Tibial artery (tissue), 4 donors: Measurements from ENCODE around the gene OTOP2.
A peak's percentile ranks its signal among the peaks of the same experiment; 100 is the strongest.

Experiments
- DNase-seq, 2 donors: peaks; one replicate each; pipeline ENCODE4 v3.0.0-alpha.2; 2019
- H3K27ac ChIP-seq, 2 donors: fragments of 200-600 bp; sonication (generic) in 1 of 2; 1 replicate in 1 of 2; 2 replicates in 1 of 2; pipeline ENCODE4 v1.5.1; 2018 to 2019; ENCODE audit warnings: mild to moderate bottlenecking in 1 of 2
- H3K27me3 ChIP-seq, 2 donors: fragments of 200-600 bp; sonication (generic) in 1 of 2; one replicate each; pipeline versions ENCODE4 v1.5.1 to v1.6.0; 2016 to 2019
- H3K36me3 ChIP-seq, 3 donors: fragments of 200-600 bp; sonication (generic) in 2 of 3; one replicate each; pipeline ENCODE4 v1.5.1; 2016 to 2019; ENCODE audit warnings: mild to moderate bottlenecking in 2 of 3
- H3K4me1 ChIP-seq, 4 donors: fragments of 200-600 bp; sonication (generic) in 2 of 4; 1 replicate in 3 of 4; 2 replicates in 1 of 4; pipeline ENCODE4 v1.5.1; 2016 to 2019
- H3K4me3 ChIP-seq, 2 donors: fragments of 200-600 bp; sonication (generic) in 1 of 2; 1 replicate in 1 of 2; 2 replicates in 1 of 2; pipeline ENCODE4 v1.5.1; 2018 to 2019; ENCODE audit warnings: mild to moderate bottlenecking in 2 of 2
- H3K9me3 ChIP-seq, 3 donors: fragments of 200-600 bp; sonication (generic) in 1 of 3; one replicate each; pipeline ENCODE4 v1.5.1; 2016 to 2019
- intact Hi-C: fragments of 100-400 bp; cut with DNase I; formaldehyde crosslinking; loops from one replicate; pipeline ENCODE4 v1.15.0; 2023; ENCODE audit warnings: low total_unique reads
- TF ChIP-seq, protein P1 (sequence below), 2 experiments: fragments of 200-600 bp in 1 of 2; fragments of 450-650 bp in 1 of 2; IDR thresholded peaks; one replicate each; pipeline ENCODE4 v1.5.1; 2017 to 2019; ENCODE audit warnings: antibody characterized with exemption in 2 of 2, mild to moderate bottlenecking in 1 of 2, moderate library complexity in 1 of 2

OTOP2 gene

DNA sequence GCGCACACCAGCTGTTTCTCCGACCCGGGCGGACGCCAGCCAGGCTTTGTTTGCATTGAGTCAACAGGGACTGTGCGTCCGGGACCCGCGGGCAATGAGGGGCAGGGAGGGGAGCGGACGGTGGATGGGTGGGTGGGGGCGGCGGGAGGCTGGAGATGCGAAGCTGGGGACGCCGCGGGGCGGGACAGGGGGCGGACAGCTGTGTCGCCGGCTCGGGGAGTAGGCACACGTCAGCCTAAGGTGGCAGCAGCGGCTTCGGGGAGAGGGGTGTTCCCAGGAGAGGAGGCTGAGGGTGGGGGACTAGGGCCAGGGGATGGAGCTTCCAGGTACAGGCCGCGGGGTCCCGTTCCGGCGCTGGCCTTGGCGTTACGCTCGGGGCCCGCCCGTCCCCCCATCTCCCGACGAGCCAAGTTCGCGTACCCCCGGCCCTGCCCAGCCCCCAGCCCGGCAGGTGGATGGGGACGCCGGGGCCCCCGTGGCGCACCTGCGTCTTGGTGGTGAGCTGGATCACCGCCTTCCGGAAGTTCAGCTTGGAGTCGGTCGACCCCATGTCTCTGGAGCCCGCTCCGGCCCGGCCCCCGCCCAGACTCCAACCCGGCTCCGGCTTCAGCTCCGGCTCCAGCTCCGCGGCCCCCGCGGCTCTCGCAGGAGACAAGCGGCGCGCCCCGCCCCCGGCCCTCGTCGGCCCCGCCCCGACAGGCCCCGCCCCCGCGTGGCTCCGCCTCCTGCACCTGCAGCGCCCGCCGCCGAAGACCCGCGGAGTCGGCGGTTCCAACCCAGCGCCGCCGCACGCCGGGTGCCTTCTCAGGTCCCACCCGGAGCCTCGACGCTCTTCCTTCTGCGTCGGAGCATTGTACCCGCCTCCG lies 48.3 kb downstream of the OTOP2 start, which contains the start of gene HID1:
HID1 (minus strand) TSS at position 653 of the 866 bp plus-strand sequence; CDS start at position 550, 103 bp downstream.
- DNase-seq, result no peak
- H3K4me3 ChIP-seq, result peak within 1 kb of the TSS; percentile 55 to 72
- peaks cover 0 to 29% (median 17%) of the 10 kb centered on the region in 4 donors for H3K4me1 ChIP-seq
- peaks cover 0 to 44% of the 10 kb centered on the region in 2 donors for H3K27me3 ChIP-seq
- intact Hi-C loops, result no loop called here
- H3K27ac ChIP-seq, result peak within 1 kb of the TSS in 1 of 2 donors; percentile 32
- no peaks in the 10 kb centered on the region for H3K36me3 ChIP-seq
- H3K9me3 ChIP-seq, result no peaks in the 10 kb centered on the region
- TF ChIP-seq, protein P1, sequence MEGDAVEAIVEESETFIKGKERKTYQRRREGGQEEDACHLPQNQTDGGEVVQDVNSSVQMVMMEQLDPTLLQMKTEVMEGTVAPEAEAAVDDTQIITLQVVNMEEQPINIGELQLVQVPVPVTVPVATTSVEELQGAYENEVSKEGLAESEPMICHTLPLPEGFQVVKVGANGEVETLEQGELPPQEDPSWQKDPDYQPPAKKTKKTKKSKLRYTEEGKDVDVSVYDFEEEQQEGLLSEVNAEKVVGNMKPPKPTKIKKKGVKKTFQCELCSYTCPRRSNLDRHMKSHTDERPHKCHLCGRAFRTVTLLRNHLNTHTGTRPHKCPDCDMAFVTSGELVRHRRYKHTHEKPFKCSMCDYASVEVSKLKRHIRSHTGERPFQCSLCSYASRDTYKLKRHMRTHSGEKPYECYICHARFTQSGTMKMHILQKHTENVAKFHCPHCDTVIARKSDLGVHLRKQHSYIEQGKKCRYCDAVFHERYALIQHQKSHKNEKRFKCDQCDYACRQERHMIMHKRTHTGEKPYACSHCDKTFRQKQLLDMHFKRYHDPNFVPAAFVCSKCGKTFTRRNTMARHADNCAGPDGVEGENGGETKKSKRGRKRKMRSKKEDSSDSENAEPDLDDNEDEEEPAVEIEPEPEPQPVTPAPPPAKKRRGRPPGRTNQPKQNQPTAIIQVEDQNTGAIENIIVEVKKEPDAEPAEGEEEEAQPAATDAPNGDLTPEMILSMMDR (IDR thresholded peaks at IDR 0.05), result no peak

DNA sequence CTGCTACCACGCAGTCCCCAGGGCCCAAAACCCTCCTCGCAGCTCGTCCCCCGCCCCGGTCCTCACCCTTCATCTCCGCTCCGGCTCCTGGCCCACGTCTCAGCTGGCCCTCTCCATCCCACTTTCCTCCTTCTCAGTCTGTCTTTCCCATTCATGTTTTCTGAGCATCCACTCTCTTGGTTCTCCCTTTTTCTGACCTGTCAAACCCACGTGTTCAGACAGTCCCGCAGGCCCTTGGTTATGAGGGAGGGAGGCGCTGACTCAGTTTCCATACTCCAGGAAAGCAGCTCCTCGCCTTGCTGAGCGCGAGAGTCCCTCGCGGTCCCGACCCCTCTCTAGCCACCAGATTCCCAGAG lies 48.9 kb downstream of the OTOP2 start:
- H3K9me3 ChIP-seq, result no peaks in the 10 kb centered on the region
- no peak overlapping the region for H3K27ac ChIP-seq
- no peak for DNase-seq
- intact Hi-C loops, result no loop called here
- H3K27me3 ChIP-seq, result peaks cover 0 to 44% of the 10 kb centered on the region in 2 donors
- no peaks in the 10 kb centered on the region for H3K36me3 ChIP-seq
- peaks cover 0 to 29% (median 17%) of the 10 kb centered on the region in 4 donors for H3K4me1 ChIP-seq
- H3K4me3 ChIP-seq, result peak overlapping the region; percentile 55 to 72
- TF ChIP-seq, protein P1 (IDR thresholded peaks at IDR 0.05), result no peak

DNA sequence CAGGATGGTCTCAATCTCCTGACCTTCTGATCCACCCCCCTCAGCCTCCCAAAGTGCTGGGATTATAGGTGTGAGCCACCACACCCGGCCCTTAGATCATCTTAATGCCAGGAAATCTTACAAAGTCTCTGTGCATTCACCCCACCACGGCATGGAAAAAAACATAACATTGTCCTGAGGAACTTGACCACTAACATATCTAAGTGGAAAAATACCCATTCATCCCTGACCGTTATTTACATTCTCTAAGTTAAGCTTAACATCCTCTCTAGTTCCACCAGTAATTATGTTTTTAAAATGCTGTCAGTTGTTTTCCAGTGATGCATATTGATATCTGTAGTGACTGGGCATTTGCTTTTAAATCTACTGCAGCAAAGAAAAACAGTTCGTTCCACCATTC lies 51.9 kb downstream of the OTOP2 start:
- intact Hi-C loops, result no loop called here
- TF ChIP-seq, protein P1 (IDR thresholded peaks at IDR 0.05), result no peak

DNA sequence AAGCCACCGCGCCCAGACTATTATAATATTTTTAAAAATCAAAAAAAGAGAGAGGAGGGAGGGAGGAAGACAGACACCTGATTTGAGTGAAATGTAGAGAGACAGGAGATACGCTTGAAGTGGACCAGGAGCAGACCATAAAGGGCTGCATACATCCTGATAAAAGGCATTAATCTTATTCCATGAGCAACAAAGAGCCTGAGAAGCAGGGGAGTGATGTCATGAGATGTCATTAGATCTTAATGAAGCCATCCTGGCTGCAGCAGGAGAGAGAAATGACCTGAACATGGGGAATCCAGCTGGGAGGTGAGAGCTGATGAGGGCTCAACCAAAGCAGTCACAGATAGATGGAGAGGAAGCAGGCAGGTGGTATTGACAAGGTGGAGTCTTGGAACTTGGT lies 53.7 kb downstream of the OTOP2 start:
- no peaks in the 10 kb centered on the region for H3K9me3 ChIP-seq
- H3K27ac ChIP-seq, result no peak overlapping the region
- intact Hi-C loops, result no loop called here
- H3K4me1 ChIP-seq, result peaks cover 0 to 18% (median 12%) of the 10 kb centered on the region in 4 donors
- TF ChIP-seq, protein P1 (IDR thresholded peaks at IDR 0.05), result no peak
- no peak for DNase-seq
- no peaks in the 10 kb centered on the region for H3K36me3 ChIP-seq
- H3K4me3 ChIP-seq, result no peak overlapping the region
- H3K27me3 ChIP-seq, result peaks cover 0 to 8% of the 10 kb centered on the region in 2 donors

More for the DNA sequence above, 51.9 kb downstream of the OTOP2 start:
- Histone ChIP-seq H3K4me1 (peaks cover 0 to 21% (median 17%) of the 10 kb centered on the region in 4 donors), H3K36me3 (no peaks in the 10 kb centered on the region), H3K9me3 (no peaks in the 10 kb centered on the region), H3K27me3 (peaks cover 0 to 26% of the 10 kb centered on the region in 2 donors), H3K27ac (no peak overlapping the region), H3K4me3 (no peak overlapping the region)
- no peak for DNase-seq

GRCh38 chr17:74978240-74978639 lies 54.2 kb downstream of the OTOP2 start:
- no peaks in the 10 kb centered on the region for H3K9me3 ChIP-seq
- TF ChIP-seq, protein P1 (IDR thresholded peaks at IDR 0.05), result no peak
- H3K36me3 ChIP-seq, result no peaks in the 10 kb centered on the region
- DNase-seq, result no peak
- H3K27me3 ChIP-seq, result peaks cover 0 to 8% of the 10 kb centered on the region in 2 donors
- H3K4me3 ChIP-seq, result no peak overlapping the region
- H3K27ac ChIP-seq, result no peak overlapping the region
- peaks cover 0 to 14% (median 11%) of the 10 kb centered on the region in 4 donors for H3K4me1 ChIP-seq
- intact Hi-C loops, result no loop called here
